Measurements from ENCODE around the gene INPP5F.

DNA sequence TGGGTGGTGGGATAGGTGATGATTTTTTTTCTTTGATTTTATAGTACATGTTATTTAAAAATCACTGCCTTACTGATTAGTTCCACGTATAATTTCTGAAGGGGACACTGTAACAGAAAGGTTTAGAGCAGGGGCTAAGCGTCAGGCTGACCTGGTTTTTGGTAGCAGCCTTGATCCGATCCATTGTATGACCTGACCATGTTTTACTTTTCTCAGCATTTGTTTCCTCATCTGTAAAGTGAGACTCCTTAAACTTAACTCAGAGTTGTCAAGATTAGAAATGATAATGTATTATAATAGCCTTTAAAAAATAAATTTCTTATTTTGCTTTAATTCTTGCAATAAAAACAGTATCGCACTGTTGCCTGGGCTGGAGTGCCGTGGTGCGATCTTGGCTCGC is 23.6 kb downstream of the INPP5F start:
- no peak for TF ChIP-seq ZNF8 (CRISPR knock-in tag; IDR thresholded peaks at IDR 0.05)
- no peak for TF ChIP-seq CSDC2 (CRISPR knock-in tag; IDR thresholded peaks at IDR 0.05)
- no peak for TF ChIP-seq ZFP3 (CRISPR knock-in tag; IDR thresholded peaks at IDR 0.05)
- no peak for TF ChIP-seq ZC3H10 (CRISPR knock-in tag; IDR thresholded peaks at IDR 0.05)
- no peak for TF ChIP-seq ISL1 (CRISPR knock-in tag; IDR thresholded peaks at IDR 0.05)
- no peak for TF ChIP-seq TOX (CRISPR knock-in tag; IDR thresholded peaks at IDR 0.05; ENCODE audit: borderline replicate concordance)
- no peak for TF ChIP-seq BACH2 (CRISPR knock-in tag; IDR thresholded peaks at IDR 0.05; ENCODE audit: borderline replicate concordance)
- no peak for TF ChIP-seq ZNF565 (CRISPR knock-in tag; conservative IDR thresholded peaks at IDR 0.05; ENCODE audit: low read depth)
- TF ChIP-seq, protein P1, sequence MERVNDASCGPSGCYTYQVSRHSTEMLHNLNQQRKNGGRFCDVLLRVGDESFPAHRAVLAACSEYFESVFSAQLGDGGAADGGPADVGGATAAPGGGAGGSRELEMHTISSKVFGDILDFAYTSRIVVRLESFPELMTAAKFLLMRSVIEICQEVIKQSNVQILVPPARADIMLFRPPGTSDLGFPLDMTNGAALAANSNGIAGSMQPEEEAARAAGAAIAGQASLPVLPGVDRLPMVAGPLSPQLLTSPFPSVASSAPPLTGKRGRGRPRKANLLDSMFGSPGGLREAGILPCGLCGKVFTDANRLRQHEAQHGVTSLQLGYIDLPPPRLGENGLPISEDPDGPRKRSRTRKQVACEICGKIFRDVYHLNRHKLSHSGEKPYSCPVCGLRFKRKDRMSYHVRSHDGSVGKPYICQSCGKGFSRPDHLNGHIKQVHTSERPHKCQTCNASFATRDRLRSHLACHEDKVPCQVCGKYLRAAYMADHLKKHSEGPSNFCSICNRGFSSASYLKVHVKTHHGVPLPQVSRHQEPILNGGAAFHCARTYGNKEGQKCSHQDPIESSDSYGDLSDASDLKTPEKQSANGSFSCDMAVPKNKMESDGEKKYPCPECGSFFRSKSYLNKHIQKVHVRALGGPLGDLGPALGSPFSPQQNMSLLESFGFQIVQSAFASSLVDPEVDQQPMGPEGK (CRISPR knock-in tag; IDR thresholded peaks at IDR 0.05; ENCODE audit: borderline replicate concordance), result no peak

Data from SK-N-SH treated with all-trans-retinoic acid at 6 μM for 48 hours (cell line).